Measurements from ENCODE around the gene PGC.

The PGC gene

GRCh38 chr6:41748542-41748941 lies 1.3 kb upstream of the PGC start:
- peaks cover 3% of the 10 kb centered on the region for H3K4me1 ChIP-seq (ENCODE audit: insufficient read depth, poor library complexity, severe bottlenecking)
- TF ChIP-seq CTCF (IDR thresholded peaks at IDR 0.05; ENCODE audit: poor library complexity, severe bottlenecking): no peak
- H3K27ac ChIP-seq (ENCODE audit: poor library complexity, severe bottlenecking): no peak overlapping the region
- no peak for ATAC-seq (ENCODE audit: low read depth)
- DNase-seq (ENCODE audit: low spot score): no peak
- no peak overlapping the region for H3K4me3 ChIP-seq (ENCODE audit: severe bottlenecking)
- no peaks in the 10 kb centered on the region for H3K36me3 ChIP-seq (ENCODE audit: low read depth)
- no peaks in the 10 kb centered on the region for H3K9me3 ChIP-seq (ENCODE audit: severe bottlenecking)
- no peaks in the 10 kb centered on the region for H3K27me3 ChIP-seq (ENCODE audit: insufficient read depth, poor library complexity, severe bottlenecking)

- no peaks in the 10 kb centered on the region for H3K9me3 ChIP-seq (ENCODE audit: severe bottlenecking)
- no peak for ATAC-seq (ENCODE audit: low read depth)
- H3K27ac ChIP-seq (ENCODE audit: poor library complexity, severe bottlenecking): no peak overlapping the region
- peaks cover 3% of the 10 kb centered on the region for H3K4me1 ChIP-seq (ENCODE audit: insufficient read depth, poor library complexity, severe bottlenecking)
- H3K27me3 ChIP-seq (ENCODE audit: insufficient read depth, poor library complexity, severe bottlenecking): no peaks in the 10 kb centered on the region
- no peak for TF ChIP-seq CTCF (IDR thresholded peaks at IDR 0.05; ENCODE audit: poor library complexity, severe bottlenecking)
- no peak for DNase-seq (ENCODE audit: low spot score)
- H3K4me3 ChIP-seq (ENCODE audit: severe bottlenecking): no peak overlapping the region
- no peaks in the 10 kb centered on the region for H3K36me3 ChIP-seq (ENCODE audit: low read depth)
Observed at GRCh38 chr6:41748102-41748477, 893 bp upstream of the PGC start.

GRCh38 chr6:41746107-41746506 lies 1.1 kb downstream of the PGC start:
- no peak overlapping the region for H3K4me3 ChIP-seq (ENCODE audit: severe bottlenecking)
- no peaks in the 10 kb centered on the region for H3K27me3 ChIP-seq (ENCODE audit: insufficient read depth, poor library complexity, severe bottlenecking)
- no peak for ATAC-seq (ENCODE audit: low read depth)
- no peaks in the 10 kb centered on the region for H3K9me3 ChIP-seq (ENCODE audit: severe bottlenecking)
- TF ChIP-seq CTCF (IDR thresholded peaks at IDR 0.05; ENCODE audit: poor library complexity, severe bottlenecking): no peak
- no peaks in the 10 kb centered on the region for H3K36me3 ChIP-seq (ENCODE audit: low read depth)
- no peak overlapping the region for H3K27ac ChIP-seq (ENCODE audit: poor library complexity, severe bottlenecking)
- DNase-seq (ENCODE audit: low spot score): no peak
- peaks cover 11% of the 10 kb centered on the region for H3K4me1 ChIP-seq (ENCODE audit: insufficient read depth, poor library complexity, severe bottlenecking)

GRCh38 chr6:41744236-41744787 lies 2.9 kb downstream of the PGC start:
- H3K36me3 ChIP-seq (ENCODE audit: low read depth): no peaks in the 10 kb centered on the region
- DNase-seq (ENCODE audit: low spot score): no peak
- no peak overlapping the region for H3K27ac ChIP-seq (ENCODE audit: poor library complexity, severe bottlenecking)
- H3K27me3 ChIP-seq (ENCODE audit: insufficient read depth, poor library complexity, severe bottlenecking): no peaks in the 10 kb centered on the region
- H3K9me3 ChIP-seq (ENCODE audit: severe bottlenecking): no peaks in the 10 kb centered on the region
- TF ChIP-seq CTCF (IDR thresholded peaks at IDR 0.05; ENCODE audit: poor library complexity, severe bottlenecking): no peak
- no peak for ATAC-seq (ENCODE audit: low read depth)
- peaks cover 11% of the 10 kb centered on the region for H3K4me1 ChIP-seq (ENCODE audit: insufficient read depth, poor library complexity, severe bottlenecking)
- no peak overlapping the region for H3K4me3 ChIP-seq (ENCODE audit: severe bottlenecking)

GRCh38 chr6:41743406-41744235 lies 3.6 kb downstream of the PGC start:
- no peaks in the 10 kb centered on the region for H3K27me3 ChIP-seq (ENCODE audit: insufficient read depth, poor library complexity, severe bottlenecking)
- peak; percentile 26; the same call in 1 of the 3 replicates for ATAC-seq (ENCODE audit: low read depth)
- TF ChIP-seq CTCF (IDR thresholded peaks at IDR 0.05; ENCODE audit: poor library complexity, severe bottlenecking): no peak

More at GRCh38 chr6:41743406-41744235, 3.6 kb downstream of the PGC start:
- Histone ChIP-seq H3K4me3 (ENCODE audit: severe bottlenecking) (no peak overlapping the region), H3K9me3 (ENCODE audit: severe bottlenecking) (no peaks in the 10 kb centered on the region), H3K36me3 (ENCODE audit: low read depth) (no peaks in the 10 kb centered on the region), H3K27ac (ENCODE audit: poor library complexity, severe bottlenecking) (no peak overlapping the region), H3K4me1 (ENCODE audit: insufficient read depth, poor library complexity, severe bottlenecking) (peaks cover 11% of the 10 kb centered on the region)
- DNase-seq (ENCODE audit: low spot score): no peak

Measured in RWPE2 (cell line).